ENCODE measurements around the gene SPINK7.

SPINK7 gene

GRCh38 chr5:148352696-148353095, 40.5 kb downstream of the SPINK7 start:
- no peak for TF ChIP-seq POLR2A (IDR thresholded peaks at IDR 0.05; ENCODE audit: low read depth, low read length)
- TF ChIP-seq POLR2AphosphoS5 (IDR thresholded peaks at IDR 0.05; ENCODE audit: low read depth, low read length), result no peak
- no peak for TF ChIP-seq TAF1 (IDR thresholded peaks at IDR 0.05; ENCODE audit: borderline replicate concordance, low read depth, low read length)
- DNase-seq (ENCODE audit: insufficient read length) (no peak), FAIRE-seq (no peak)

- FAIRE-seq (no peak), DNase-seq (ENCODE audit: insufficient read length) (no peak)
- no peak for TF ChIP-seq POLR2A (IDR thresholded peaks at IDR 0.05; ENCODE audit: low read depth, low read length)
- no peak for TF ChIP-seq POLR2AphosphoS5 (IDR thresholded peaks at IDR 0.05; ENCODE audit: low read depth, low read length)
- TF ChIP-seq TAF1 (IDR thresholded peaks at IDR 0.05; ENCODE audit: borderline replicate concordance, low read depth, low read length), result no peak
Observed at GRCh38 chr5:148353634-148354033, 41.4 kb downstream of the SPINK7 start.

DNA sequence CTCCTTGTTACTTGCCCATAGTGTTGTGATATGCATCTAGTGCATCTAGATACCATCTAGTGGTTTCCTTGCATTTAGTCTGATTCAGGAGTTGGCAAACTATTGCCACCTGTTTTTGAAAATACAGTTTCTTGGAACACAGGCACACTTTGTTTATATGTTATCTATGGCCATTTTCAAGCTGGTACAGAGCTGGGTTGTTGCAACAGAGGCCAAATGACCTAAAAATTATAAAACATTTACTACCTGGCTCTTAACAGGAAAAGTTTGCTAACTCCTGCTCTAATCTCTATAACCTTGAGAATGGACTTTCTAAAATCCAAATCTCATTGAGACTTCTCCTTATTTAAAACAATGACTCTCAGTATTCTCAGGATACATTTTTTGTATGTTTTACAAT, 52.1 kb downstream of the SPINK7 start:
- no peak for FAIRE-seq
- TF ChIP-seq POLR2AphosphoS5 (IDR thresholded peaks at IDR 0.05; ENCODE audit: low read depth, low read length) (no peak), TAF1 (IDR thresholded peaks at IDR 0.05; ENCODE audit: borderline replicate concordance, low read depth, low read length) (no peak), POLR2A (IDR thresholded peaks at IDR 0.05; ENCODE audit: low read depth, low read length) (no peak)
- no peak for DNase-seq (ENCODE audit: insufficient read length)
